ENCODE data around the gene KRTAP4-8.
"Not testable (repeated sequence)": the region's sequence is repeated elsewhere in the genome, so short reads cannot be mapped to it uniquely, and the experiment has no call there.

The KRTAP4-8 gene

DNA sequence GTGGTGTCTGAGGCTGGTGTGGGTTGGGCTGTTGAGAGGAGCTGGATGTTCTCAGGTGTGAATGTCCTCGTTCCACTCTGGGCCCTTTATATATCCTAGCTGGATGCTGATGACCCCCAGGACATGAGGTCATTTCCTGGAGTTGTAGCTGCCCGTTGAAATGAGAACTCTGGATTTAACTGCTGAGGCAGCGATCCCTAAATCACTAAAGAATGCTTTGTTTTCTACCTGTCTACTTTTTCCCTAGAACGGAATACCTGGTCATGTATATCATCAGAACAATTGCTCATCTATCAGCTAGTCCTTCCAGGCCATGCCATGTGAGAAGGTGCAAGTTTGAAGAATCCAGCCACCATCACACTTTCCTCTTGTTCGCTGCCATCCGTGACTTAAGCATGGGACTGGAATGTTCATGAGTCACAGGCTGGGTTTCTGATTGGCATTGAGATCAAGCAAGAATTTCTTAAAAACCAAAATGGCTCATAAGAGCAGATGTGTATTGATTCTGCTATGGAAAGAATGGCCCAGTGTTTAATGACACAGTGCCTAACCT lies 37.8 kb downstream of the KRTAP4-8 start, which contains the start of gene KRTAP2-3:
Gene KRTAP2-3 (minus strand): TSS at position 63 of the 553 bp plus-strand sequence. CDS start 64 bp downstream, outside the sequence.
- Histone ChIP-seq H3K27me3 (ENCODE audit: insufficient read depth, low read depth) (no peaks in the 10 kb centered on the region), H3K36me3 (ENCODE audit: insufficient read depth) (no peaks in the 10 kb centered on the region), H3K4me3 (IDR thresholded peaks at IDR 0.05; ENCODE audit: insufficient read depth, low read depth, low read length) (no peak within 1 kb of the TSS), H3K4me1 (ENCODE audit: low read depth, poor library complexity, severe bottlenecking) (no peaks in the 10 kb centered on the region), H3K79me2 (ENCODE audit: insufficient read depth, low read depth) (no peaks in the 10 kb centered on the region), H4K20me1 (ENCODE audit: insufficient read depth) (no peaks in the 10 kb centered on the region), H3K9ac (no peak within 1 kb of the TSS), H3K27ac (no peak within 1 kb of the TSS), H3K4me2 (no peak within 1 kb of the TSS), H2AFZ (ENCODE audit: low read depth) (no peak within 1 kb of the TSS)
- TF ChIP-seq, protein P1, sequence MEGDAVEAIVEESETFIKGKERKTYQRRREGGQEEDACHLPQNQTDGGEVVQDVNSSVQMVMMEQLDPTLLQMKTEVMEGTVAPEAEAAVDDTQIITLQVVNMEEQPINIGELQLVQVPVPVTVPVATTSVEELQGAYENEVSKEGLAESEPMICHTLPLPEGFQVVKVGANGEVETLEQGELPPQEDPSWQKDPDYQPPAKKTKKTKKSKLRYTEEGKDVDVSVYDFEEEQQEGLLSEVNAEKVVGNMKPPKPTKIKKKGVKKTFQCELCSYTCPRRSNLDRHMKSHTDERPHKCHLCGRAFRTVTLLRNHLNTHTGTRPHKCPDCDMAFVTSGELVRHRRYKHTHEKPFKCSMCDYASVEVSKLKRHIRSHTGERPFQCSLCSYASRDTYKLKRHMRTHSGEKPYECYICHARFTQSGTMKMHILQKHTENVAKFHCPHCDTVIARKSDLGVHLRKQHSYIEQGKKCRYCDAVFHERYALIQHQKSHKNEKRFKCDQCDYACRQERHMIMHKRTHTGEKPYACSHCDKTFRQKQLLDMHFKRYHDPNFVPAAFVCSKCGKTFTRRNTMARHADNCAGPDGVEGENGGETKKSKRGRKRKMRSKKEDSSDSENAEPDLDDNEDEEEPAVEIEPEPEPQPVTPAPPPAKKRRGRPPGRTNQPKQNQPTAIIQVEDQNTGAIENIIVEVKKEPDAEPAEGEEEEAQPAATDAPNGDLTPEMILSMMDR (conservative IDR thresholded peaks at IDR 0.05; ENCODE audit: low read depth, low read length), result no peak

DNA sequence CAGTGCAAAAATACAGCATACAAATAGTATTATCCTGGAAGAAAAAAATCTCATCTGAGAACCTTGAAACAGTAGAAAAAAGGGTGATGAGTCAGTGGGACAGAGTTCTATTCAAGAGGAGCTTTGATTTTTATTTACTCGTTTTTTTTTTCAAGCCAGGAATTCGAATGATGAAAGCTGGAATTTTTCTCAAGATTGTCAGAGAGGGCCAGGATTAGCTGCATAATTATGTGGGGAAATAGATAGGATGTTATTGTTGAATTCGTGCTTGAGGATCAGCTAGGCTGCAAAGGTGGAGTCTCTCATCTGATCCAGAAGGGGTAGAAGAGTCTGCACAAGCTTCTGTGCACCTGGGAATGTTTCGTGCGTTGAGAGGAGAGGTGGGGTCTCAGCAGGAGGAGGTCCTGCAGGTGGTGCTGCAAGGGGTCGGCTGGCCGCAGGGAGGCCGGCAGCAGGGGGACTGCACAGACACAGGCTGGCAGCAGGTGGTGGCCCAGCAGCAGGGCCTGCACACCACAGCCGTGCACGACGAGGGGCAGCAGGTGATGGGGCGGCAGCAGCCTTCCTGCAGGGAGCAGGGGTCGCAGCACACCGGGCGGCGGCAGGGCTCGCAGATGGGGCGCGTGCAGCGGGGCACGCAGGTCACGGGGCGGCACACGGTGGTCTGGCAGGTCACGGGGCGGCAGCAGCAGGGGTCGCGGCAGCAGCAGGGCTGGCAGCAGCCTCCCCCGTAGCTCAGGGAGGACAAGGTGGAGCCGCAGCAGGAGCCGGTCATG lies 38.5 kb downstream of the KRTAP4-8 start:
- not testable (repeated sequence) for H3K4me1 ChIP-seq (ENCODE audit: low read depth, poor library complexity, severe bottlenecking); H3K36me3 ChIP-seq (ENCODE audit: insufficient read depth); H3K79me2 ChIP-seq (ENCODE audit: insufficient read depth, low read depth); H3K4me2 ChIP-seq; H4K20me1 ChIP-seq (ENCODE audit: insufficient read depth); H3K27ac ChIP-seq; H3K27me3 ChIP-seq (ENCODE audit: insufficient read depth, low read depth); H2AFZ ChIP-seq (ENCODE audit: low read depth); H3K9ac ChIP-seq; H3K4me3 ChIP-seq (IDR thresholded peaks at IDR 0.05; ENCODE audit: insufficient read depth, low read depth, low read length)

DNA sequence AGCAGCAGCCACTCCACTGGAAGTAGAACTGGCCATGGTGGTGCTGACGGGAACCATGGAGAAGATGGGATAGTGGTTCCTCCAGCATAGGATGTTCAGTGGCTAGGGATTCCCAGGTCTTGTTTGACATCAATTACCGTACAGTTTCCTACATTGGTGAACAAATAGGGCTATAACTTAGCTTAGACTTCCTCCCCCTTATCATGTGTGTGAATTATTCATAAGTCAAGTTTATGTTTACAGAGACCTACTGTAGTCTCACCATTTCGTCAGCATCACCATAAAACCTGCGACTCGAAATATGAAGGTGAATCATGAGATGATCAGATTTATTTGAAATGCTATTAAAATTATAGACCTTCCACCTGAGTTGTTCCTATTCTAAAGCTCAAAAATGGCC lies 39.2 kb downstream of the KRTAP4-8 start:
- no peak overlapping the region for H3K4me3 ChIP-seq (IDR thresholded peaks at IDR 0.05; ENCODE audit: insufficient read depth, low read depth, low read length)
- H3K27me3 ChIP-seq (ENCODE audit: insufficient read depth, low read depth), result no peaks in the 10 kb centered on the region
- H3K9ac ChIP-seq, result no peak overlapping the region
- H2AFZ ChIP-seq (ENCODE audit: low read depth), result no peak overlapping the region
- TF ChIP-seq, protein P1 (conservative IDR thresholded peaks at IDR 0.05; ENCODE audit: low read depth, low read length), result no peak
- H3K4me1 ChIP-seq (ENCODE audit: low read depth, poor library complexity, severe bottlenecking), result no peaks in the 10 kb centered on the region
- H3K36me3 ChIP-seq (ENCODE audit: insufficient read depth), result no peaks in the 10 kb centered on the region
- H3K79me2 ChIP-seq (ENCODE audit: insufficient read depth, low read depth), result no peaks in the 10 kb centered on the region
- H4K20me1 ChIP-seq (ENCODE audit: insufficient read depth), result no peaks in the 10 kb centered on the region
- H3K4me2 ChIP-seq, result no peak overlapping the region
- no peak overlapping the region for H3K27ac ChIP-seq

DNA sequence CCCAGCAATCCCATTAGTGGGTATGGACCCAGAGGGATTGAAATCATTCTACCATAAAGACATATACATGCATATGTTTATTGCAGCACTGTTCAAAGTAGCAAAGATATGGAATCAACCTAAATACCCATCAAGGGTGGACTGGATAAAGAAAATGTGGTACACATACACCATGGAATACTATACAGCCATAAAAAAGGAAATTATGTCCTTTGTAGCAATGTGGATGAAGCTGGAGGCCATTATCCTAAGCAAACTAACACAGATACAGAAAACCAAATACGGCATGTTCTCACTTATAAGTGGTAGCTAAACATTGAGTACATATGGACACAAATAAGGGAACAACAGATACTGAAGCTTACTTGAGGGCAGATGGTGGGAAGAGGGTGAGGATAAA lies 40.4 kb downstream of the KRTAP4-8 start:
- no peak overlapping the region for H3K27ac ChIP-seq
- no peaks in the 10 kb centered on the region for H3K36me3 ChIP-seq (ENCODE audit: insufficient read depth)
- no peaks in the 10 kb centered on the region for H4K20me1 ChIP-seq (ENCODE audit: insufficient read depth)
- H3K4me3 ChIP-seq (IDR thresholded peaks at IDR 0.05; ENCODE audit: insufficient read depth, low read depth, low read length), result no peak overlapping the region
- no peak overlapping the region for H3K9ac ChIP-seq
- no peaks in the 10 kb centered on the region for H3K4me1 ChIP-seq (ENCODE audit: low read depth, poor library complexity, severe bottlenecking)
- no peaks in the 10 kb centered on the region for H3K27me3 ChIP-seq (ENCODE audit: insufficient read depth, low read depth)
- TF ChIP-seq, protein P1 (conservative IDR thresholded peaks at IDR 0.05; ENCODE audit: low read depth, low read length), result no peak
- no peak overlapping the region for H2AFZ ChIP-seq (ENCODE audit: low read depth)
- H3K79me2 ChIP-seq (ENCODE audit: insufficient read depth, low read depth), result no peaks in the 10 kb centered on the region
- no peak overlapping the region for H3K4me2 ChIP-seq

DNA sequence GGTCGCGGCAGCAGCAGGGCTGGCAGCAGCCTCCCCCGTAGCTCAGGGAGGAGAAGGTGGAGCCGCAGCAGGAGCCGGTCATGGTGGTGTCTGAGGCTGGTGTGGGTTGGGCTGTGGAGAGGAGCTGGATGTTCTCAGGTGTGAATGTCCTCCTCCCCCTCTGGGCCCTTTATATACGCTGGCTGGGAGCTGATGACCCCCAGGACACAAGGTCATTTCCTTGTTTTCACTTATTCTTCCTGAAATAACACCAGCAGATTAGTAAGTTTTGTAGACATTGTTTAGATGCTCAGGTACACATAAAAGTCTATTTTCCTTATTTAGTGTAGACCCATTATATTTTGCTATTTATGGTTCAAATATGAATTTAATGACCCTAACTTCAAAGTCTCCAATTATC lies 42.8 kb downstream of the KRTAP4-8 start, which contains the start of gene KRTAP2-2:
Gene KRTAP2-2 (minus strand): TSS at position 101 of the 400 bp plus-strand sequence. CDS start 19 bp downstream, at position 82.
- not testable (repeated sequence) for H4K20me1 ChIP-seq (ENCODE audit: insufficient read depth); H3K4me1 ChIP-seq (ENCODE audit: low read depth, poor library complexity, severe bottlenecking); H3K79me2 ChIP-seq (ENCODE audit: insufficient read depth, low read depth); H3K27ac ChIP-seq; H3K9ac ChIP-seq; H3K36me3 ChIP-seq (ENCODE audit: insufficient read depth); H2AFZ ChIP-seq (ENCODE audit: low read depth); H3K27me3 ChIP-seq (ENCODE audit: insufficient read depth, low read depth); H3K4me2 ChIP-seq; H3K4me3 ChIP-seq (IDR thresholded peaks at IDR 0.05; ENCODE audit: insufficient read depth, low read depth, low read length)

- H3K4me2 ChIP-seq; H4K20me1 ChIP-seq (ENCODE audit: insufficient read depth); H3K27ac ChIP-seq; H3K4me3 ChIP-seq (IDR thresholded peaks at IDR 0.05; ENCODE audit: insufficient read depth, low read depth, low read length); H3K4me1 ChIP-seq (ENCODE audit: low read depth, poor library complexity, severe bottlenecking); H3K79me2 ChIP-seq (ENCODE audit: insufficient read depth, low read depth); H2AFZ ChIP-seq (ENCODE audit: low read depth); H3K9ac ChIP-seq; H3K36me3 ChIP-seq (ENCODE audit: insufficient read depth); H3K27me3 ChIP-seq (ENCODE audit: insufficient read depth, low read depth): not testable (repeated sequence)
These were observed 43.4 kb downstream of the KRTAP4-8 start for GRCh38 chr17:41054556-41054955.

All from KMS-11 (cell line).